Measurements from ENCODE around the gene PFKFB3.

DNA sequence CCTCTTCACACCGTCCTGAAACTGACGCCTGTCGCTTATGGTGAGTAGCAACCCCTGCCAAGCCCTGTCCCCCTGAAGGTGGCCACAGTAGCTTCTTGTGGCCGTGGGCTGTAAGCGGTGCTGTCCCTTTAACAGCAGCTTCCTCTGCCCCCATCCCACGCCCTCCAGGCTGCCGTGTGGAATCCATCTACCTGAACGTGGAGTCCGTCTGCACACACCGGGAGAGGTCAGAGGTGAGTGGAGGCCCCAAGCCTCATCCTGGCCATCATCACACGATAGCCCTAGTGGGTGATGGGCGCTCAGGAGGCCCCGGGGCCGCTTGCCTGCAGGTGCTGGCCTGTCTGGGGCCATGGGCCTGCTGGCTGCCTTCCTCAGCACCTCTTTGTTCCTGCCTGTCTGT, 21.2 kb downstream of the PFKFB3 start:
- no peak for TF ChIP-seq GATA2 (IDR thresholded peaks at IDR 0.05; ENCODE audit: low read depth, low read length)
- TF ChIP-seq GATA3 (IDR thresholded peaks at IDR 0.05; ENCODE audit: low read depth, low read length): no peak
